IPS DF 6.9 (cell line): ENCODE results near the gene TUBGCP6.

Experiments used
- DNase-seq: peaks from one replicate; pipeline ENCODE4 v3.0.0-alpha.2; 2013; ENCODE audit warnings: low read depth, low spot score
- H3K27ac ChIP-seq: one replicate; pipeline ENCODE4 v1.5.1; 2013; ENCODE audit warnings: low read length, control low read depth
- H3K27me3 ChIP-seq: 2 replicates; pipeline ENCODE4 v1.6.1; 2013; ENCODE audit warnings: mild to moderate bottlenecking, low read length; ENCODE audit not compliant: control insufficient read depth, insufficient read depth
- H3K36me3 ChIP-seq: 2 replicates; pipeline ENCODE4 v1.6.1; 2013; ENCODE audit warnings: low read length; ENCODE audit not compliant: control insufficient read depth, insufficient read depth
- H3K4me1 ChIP-seq: 2 replicates; pipeline ENCODE4 v1.6.1; 2013; ENCODE audit warnings: low read length; ENCODE audit not compliant: control insufficient read depth, insufficient read depth
- H3K4me3 ChIP-seq: 2 replicates; pipeline ENCODE4 v1.5.1; 2013; ENCODE audit warnings: mild to moderate bottlenecking, low read length
- H3K9me3 ChIP-seq: 2 replicates; pipeline ENCODE4 v1.6.1; 2013; ENCODE audit warnings: low read length, inconsistent platforms; ENCODE audit not compliant: control insufficient read depth, insufficient read depth
- WGBS: extraction: QIAGEN DNeasy Blood & Tissue Kit; methylation state at CpG from one replicate; pipeline ENCODE4 v1.1.7; 2013; ENCODE audit warnings: mixed read lengths, missing lambda C conversion rate; ENCODE audit not compliant: insufficient read length, insufficient coverage; 5-methylcytosine and 5-hydroxymethylcytosine counted together

The TUBGCP6 gene

DNA sequence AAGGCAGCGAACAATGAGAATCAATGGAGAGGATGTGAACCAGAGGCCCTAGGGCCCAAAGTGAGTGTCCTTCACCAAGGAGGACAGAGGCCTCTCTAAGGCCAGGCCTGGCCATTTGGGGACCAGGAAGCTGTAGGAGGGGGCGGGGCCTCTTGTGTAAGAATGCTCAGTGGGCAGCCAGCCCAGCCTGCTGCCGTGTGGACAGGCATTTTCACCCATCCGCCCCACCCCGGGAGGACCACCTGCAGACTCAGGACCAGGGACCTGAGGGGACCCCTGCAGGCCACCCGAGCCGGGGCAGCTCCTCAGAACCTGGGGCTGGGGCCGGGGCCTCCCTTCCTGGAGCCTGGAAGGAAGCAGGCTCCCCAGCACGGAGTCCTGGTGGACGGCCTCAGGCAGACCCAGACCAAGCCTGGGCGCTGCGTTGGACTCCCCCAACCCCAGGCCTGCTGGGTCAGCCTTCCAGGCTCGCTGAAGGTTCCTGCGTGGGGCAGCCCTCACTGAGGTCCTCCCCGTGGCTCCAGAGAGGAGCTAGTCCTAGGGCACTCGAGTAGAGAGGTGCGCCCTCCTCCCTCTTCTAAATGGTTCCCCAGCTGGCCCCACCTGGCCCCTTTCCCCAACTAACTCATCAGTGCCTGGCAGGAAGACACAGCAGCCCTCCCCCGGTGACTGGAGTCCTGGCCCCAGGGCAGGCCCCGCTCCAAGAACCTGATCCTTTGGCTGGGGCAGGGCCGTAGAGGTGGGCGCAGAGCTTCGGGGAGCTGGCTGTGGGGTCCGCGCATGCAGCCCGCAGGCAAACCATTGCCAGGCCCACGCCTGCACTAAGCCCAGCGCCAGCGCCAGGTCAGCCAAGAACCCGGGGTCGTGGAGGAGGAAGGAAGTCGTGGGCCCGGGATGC, 60.6 kb downstream of the TUBGCP6 start:
- peak overlapping the region; percentile 42; the same call in 1 of the 2 replicates for H3K4me3 ChIP-seq
- WGBS, result no CpG with 5 or more reads among the region's 32 CpGs
- peaks cover 4% of the 10 kb centered on the region; the same call in 1 of the 2 replicates for H3K4me1 ChIP-seq
- no peaks in the 10 kb centered on the region; the same call in 1 of the 2 replicates for H3K36me3 ChIP-seq
- H3K9me3 ChIP-seq, result no peaks in the 10 kb centered on the region
- H3K27ac ChIP-seq, result no peak overlapping the region
- no peak for DNase-seq
- no peaks in the 10 kb centered on the region for H3K27me3 ChIP-seq

DNA sequence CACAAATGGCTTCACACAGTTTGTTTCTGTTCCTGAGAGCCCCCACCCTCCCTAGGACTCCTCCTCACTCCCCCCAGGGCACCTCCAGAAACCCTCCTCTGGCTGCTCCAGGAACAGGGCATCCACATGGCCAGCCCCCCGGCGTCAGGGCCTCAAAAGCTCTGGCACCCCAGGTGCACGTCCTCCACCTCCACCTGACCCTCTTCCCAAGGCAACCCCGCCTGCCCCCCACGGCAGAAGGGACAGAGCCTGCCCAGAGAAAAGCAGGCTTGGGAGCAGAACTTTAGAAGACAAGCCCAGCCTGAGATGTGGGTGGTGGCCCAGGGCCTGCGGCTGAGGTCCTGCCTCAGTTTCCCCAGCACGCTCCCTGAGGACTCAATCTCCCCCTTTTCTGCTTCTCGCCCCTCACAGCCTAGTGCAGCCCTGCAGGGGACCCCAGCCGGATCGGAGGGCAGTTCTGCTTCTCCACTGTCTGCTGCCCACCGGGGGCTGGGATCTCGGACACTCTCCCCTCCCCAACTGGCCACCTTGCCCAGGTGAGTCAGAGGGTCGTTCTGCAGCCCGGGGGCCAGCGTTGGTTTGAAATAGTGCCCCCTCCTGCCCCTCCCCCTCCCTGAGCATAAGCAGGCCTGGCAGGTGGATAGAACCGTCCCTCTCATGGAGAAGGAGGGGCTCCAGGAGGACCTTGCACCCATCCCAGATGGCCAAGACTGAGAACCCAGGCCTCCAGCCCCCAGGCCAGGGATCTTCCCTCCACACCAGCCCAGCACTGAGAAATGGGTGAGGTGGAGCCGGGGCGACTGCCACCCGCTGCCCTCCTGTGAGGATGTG, 61.5 kb downstream of the TUBGCP6 start:
- no CpG with 5 or more reads among the region's 19 CpGs for WGBS
- H3K4me3 ChIP-seq, result no peak overlapping the region
- H3K27me3 ChIP-seq, result no peaks in the 10 kb centered on the region
- no peaks in the 10 kb centered on the region for H3K9me3 ChIP-seq
- DNase-seq, result no peak
- no peaks in the 10 kb centered on the region; the same call in 1 of the 2 replicates for H3K36me3 ChIP-seq
- H3K27ac ChIP-seq, result no peak overlapping the region
- H3K4me1 ChIP-seq, result peaks cover 4% of the 10 kb centered on the region

DNA sequence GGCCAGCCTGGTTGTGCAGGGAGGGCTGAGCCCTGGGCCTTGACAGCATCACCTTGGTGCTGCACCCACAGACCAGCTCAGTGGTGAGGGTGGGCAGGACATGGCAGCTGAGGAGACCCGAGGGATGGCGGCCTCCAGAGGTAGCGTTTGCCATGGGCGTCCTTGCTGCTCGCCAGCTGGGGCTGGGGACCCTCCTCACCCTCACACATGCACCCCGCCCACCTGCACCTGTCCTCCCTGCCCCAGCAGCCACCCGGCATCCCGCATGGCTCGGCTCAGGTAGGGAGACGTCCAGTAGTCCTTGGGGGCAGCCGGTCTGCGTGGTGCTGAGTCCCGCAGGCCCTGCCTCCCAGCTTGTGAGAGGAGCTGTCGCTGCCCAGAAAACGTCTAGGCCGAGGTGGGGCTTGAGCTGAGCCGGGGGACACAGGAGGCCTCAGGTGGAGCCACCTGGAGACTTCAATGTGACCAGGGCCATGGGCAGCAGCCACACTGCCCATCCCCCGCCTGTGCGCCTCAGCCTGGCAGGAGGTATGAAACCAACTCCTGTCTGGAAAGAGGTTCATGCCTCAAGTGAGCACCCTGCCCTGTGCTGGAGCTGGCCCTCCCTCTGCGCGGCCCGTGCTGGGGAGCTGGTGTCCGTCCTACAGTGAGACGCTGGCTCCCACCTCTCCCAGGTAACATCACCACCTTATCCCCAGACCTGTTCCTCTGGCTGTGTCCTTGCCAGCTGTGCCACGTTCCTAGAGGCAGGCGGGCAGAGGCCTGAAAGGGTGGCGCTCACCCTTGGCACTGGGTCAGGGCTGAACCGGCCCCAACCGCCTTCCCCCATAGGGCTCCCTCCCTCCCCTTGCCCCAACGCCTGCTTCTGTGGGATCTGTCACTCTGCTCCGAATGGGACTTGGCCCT, 62.4 kb downstream of the TUBGCP6 start:
- Histone ChIP-seq H3K9me3 (no peaks in the 10 kb centered on the region), H3K27me3 (no peaks in the 10 kb centered on the region), H3K4me3 (no peak overlapping the region), H3K36me3 (no peaks in the 10 kb centered on the region; the same call in 1 of the 2 replicates), H3K4me1 (peaks cover 7% of the 10 kb centered on the region), H3K27ac (no peak overlapping the region)
- WGBS, result no CpG with 5 or more reads among the region's 31 CpGs
- DNase-seq, result no peak

DNA sequence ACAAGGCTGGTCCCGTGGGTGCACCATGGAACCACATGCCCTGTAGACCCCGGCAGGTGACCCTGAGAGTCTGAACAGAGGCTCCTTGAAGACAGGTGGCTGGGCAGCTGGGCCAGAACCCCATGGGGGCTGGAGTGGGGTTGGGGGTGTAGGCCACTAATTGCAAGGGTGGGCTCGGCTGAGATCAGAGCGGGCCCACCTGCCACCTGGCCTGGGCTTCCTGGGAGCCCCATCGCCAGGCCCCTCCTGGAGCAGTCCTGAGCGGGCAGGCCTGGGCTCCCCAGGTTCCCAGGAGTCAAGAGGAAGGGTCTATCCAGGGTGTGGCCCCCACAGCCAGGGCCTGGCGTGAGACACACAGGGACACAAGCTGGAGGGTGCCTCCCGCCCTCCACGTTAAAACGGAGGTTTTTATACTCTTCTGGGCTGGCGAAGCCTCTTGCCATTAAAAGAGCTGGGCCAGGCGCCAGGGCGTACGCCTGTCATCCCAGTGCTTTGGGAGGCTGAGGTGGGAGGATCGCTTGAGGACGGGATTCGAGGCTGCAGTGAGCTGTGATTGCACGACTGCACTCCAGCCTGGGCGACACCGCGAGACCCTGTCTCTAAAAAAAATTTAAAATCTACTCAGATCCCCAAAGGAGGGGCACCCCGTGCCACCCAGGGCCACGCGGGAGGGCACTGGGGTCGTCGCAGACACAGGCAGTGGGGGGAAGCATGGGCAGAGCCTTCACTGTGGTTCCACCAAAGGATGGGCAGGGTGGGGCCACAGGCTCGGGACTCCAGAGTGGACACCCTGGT, 63.9 kb downstream of the TUBGCP6 start:
- Histone ChIP-seq H3K4me1 (peaks cover 8% of the 10 kb centered on the region), H3K4me3 (no peak overlapping the region), H3K36me3 (no peaks in the 10 kb centered on the region; the same call in 1 of the 2 replicates), H3K9me3 (no peaks in the 10 kb centered on the region), H3K27me3 (no peaks in the 10 kb centered on the region), H3K27ac (no peak overlapping the region)
- WGBS, result no CpG with 5 or more reads among the region's 27 CpGs
- no peak for DNase-seq

DNA sequence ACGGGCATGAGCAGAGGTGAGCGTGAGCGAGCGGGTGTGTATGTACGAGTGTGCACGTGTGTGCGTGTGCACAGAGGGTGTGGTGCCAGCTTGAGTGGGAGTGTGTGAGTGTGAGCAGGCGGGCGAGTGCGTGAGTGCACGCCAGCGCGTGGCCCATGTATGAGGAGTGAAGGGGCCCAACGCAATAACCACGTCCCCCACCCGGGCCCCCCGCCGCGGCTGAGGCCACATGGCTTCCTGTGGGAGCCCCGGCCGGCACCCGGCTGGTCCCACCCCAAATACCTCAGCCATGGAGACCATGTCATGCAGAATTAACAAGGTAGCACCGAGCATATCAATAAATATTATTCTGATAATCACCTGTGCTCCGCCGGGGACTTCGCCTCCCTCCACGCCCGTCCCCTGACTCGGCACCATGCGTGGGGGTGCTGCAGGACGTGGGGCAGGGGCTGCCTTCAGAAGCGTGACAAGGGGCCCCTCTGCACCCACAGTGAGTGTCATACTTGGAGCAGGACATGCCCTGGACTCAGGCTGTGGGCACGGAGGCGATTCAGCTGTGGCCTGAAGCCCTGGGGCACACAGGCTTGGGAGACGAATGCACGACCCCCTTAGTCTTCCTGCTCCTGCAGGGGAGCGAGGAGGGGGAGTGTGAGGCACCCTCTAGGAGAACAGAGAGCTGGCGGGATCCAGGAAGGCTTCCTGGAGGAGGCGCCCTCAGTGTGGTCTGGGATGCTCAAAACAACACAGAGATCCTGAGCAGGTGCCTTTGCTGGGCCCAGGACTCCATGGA, 64.7 kb downstream of the TUBGCP6 start:
- no peaks in the 10 kb centered on the region for H3K9me3 ChIP-seq
- no peak overlapping the region for H3K4me3 ChIP-seq
- no peaks in the 10 kb centered on the region for H3K27me3 ChIP-seq
- H3K27ac ChIP-seq, result no peak overlapping the region
- no peaks in the 10 kb centered on the region; the same call in 1 of the 2 replicates for H3K36me3 ChIP-seq
- H3K4me1 ChIP-seq, result peaks cover 8% of the 10 kb centered on the region
- no peak for DNase-seq
- 100% methylated on average over 5 of the region's 39 CpGs for WGBS

DNA sequence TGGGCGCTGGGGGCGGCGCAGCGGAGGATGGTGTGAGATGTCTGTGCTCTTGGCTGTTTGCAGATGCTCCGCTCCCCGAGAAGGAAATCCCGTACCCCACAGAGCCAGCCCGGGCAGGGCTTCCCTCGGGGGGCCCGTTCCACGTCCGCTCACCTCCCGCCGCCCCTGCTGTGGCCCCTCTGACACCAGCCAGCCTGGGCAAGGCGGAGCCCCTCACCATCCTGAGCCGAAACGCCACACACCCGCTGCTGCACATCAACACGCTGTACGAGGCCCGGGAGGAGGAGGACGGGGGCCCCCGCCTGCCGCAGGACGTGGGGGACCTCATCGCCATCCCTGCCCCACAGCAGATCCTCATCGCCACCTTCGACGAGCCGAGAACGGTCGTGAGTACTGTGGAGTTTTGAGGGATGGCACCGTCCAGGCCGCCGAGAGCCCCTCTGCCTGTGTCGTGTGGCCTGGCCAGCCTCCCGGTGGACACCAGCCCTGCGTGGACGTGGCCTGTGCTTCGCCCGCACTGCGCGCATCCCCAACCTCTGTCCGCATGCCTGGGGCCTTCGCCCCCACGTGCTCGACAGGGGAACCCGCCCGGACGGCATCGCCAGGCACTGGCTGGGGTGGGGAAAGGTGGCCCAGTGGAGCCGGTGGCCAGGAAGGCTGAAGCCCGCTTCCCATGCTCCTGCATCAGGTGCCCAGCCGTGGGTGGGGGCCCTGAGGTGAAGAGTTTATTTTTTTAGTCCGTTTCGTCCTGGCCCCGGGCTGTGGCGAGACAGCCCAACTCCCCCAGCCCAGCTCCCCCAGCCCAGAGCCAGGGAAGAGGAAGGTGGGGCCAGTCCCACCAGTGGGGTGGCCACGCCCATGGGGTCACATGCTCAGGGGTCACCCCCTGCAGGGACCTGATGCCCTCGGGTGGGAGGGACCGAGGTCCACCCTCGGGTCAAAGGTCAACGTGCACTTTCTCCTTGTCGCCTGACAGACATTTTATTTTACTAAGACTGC, 65.7 kb downstream of the TUBGCP6 start:
- Histone ChIP-seq H3K27me3 (no peaks in the 10 kb centered on the region), H3K36me3 (no peaks in the 10 kb centered on the region; the same call in 1 of the 2 replicates), H3K4me3 (no peak overlapping the region), H3K4me1 (peaks cover 6% of the 10 kb centered on the region), H3K27ac (no peak overlapping the region), H3K9me3 (no peaks in the 10 kb centered on the region)
- WGBS, result no CpG with 5 or more reads among the region's 64 CpGs
- DNase-seq, result no peak

DNA sequence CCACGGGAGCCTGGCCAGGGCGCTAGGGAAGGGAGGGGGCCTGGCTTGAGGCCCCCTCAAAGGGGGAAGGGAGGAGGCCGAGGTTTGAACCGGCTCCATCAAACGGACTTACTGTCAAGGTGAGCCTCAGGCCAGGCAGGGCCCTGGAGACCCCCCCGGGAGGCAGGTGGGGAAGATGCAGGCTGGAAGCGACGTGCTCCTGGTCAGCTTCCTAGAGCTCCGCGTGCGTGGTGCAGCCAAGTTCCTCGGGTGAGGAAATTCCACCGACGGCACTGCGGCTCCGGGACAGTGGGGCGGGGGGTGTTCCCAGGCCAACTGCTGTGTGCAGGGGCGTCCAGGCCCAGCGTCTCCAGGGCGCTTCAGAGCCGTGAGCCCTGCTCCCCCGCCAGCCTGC, 66.4 kb downstream of the TUBGCP6 start:
- peaks cover 5% of the 10 kb centered on the region for H3K4me1 ChIP-seq
- WGBS, result no CpG with 5 or more reads among the region's 22 CpGs
- no peaks in the 10 kb centered on the region; the same call in 1 of the 2 replicates for H3K36me3 ChIP-seq
- no peaks in the 10 kb centered on the region for H3K9me3 ChIP-seq
- DNase-seq, result no peak
- H3K27ac ChIP-seq, result no peak overlapping the region
- H3K4me3 ChIP-seq, result no peak overlapping the region
- H3K27me3 ChIP-seq, result no peaks in the 10 kb centered on the region
